ENCODE data around the gene MAD1L1.

The MAD1L1 gene

DNA sequence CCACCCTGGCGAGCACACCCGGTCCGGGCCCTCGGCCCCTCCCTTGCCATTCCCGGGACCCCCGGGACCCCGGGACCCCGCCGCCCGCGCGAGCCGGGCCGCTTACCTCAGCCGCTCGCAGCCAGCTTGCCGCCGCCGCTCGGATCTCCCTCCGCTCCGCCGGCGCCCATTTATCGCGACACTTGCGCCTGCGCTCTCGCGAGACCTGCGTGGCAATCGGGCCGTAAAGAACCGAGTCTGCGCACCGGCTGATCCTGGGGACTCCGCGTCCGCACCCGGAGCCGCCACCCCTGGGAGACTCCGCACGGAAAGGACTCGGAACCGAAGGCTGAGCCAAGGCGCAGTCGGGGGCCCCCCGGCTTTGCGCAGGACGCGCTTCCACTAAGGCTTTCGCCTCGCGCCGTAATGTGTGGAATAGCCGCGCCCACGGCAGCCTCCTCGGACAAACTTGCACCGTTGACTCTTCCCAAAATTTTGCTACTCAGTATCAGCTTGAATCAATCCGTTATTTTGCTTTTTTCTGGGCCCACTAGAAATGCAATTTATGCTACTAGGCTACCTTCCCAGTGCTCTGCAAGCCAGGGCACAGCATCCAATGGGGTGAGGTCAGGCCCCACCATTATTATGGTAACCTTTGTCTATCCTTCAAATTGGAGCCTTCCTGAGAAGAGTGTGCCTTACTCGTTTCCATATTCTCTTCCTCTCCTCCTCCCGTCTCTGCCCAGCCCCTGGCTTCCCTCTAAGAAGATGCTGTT lies at the start of gene MAD1L1:
Gene MAD1L1, minus strand, starts transcription at position 180 of the 755 bp plus-strand sequence. CDS start 2,812 bp downstream, outside the sequence.
- H3K4me1 ChIP-seq (ENCODE audit: control insufficient read depth, low read length) = peaks cover 49% of the 10 kb centered on the region
- no peaks in the 10 kb centered on the region for H3K27me3 ChIP-seq (ENCODE audit: control insufficient read depth, low read length)
- peaks cover 72% of the 10 kb centered on the region for H3K36me3 ChIP-seq (ENCODE audit: control insufficient read depth, low read length)
- H3F3A ChIP-seq (ENCODE audit: control insufficient read depth, insufficient read depth) = peaks cover 33% of the 10 kb centered on the region
- H3K9me2 ChIP-seq (replicated peaks; ENCODE audit: control insufficient read depth, low read length) = no peaks in the 10 kb centered on the region
- peak within 1 kb of the TSS; percentile 92 for H3K4me3 ChIP-seq (ENCODE audit: low read length)
- H4K20me1 ChIP-seq (ENCODE audit: control insufficient read depth, insufficient read depth, low read depth, low read length) = peaks cover 19% of the 10 kb centered on the region
- peak within 1 kb of the TSS; percentile 75 for H3K4me2 ChIP-seq (ENCODE audit: low read length)
- H3K9me3 ChIP-seq (ENCODE audit: control insufficient read depth, insufficient read depth, low read length) = no peaks in the 10 kb centered on the region
- TF ChIP-seq, protein P1, sequence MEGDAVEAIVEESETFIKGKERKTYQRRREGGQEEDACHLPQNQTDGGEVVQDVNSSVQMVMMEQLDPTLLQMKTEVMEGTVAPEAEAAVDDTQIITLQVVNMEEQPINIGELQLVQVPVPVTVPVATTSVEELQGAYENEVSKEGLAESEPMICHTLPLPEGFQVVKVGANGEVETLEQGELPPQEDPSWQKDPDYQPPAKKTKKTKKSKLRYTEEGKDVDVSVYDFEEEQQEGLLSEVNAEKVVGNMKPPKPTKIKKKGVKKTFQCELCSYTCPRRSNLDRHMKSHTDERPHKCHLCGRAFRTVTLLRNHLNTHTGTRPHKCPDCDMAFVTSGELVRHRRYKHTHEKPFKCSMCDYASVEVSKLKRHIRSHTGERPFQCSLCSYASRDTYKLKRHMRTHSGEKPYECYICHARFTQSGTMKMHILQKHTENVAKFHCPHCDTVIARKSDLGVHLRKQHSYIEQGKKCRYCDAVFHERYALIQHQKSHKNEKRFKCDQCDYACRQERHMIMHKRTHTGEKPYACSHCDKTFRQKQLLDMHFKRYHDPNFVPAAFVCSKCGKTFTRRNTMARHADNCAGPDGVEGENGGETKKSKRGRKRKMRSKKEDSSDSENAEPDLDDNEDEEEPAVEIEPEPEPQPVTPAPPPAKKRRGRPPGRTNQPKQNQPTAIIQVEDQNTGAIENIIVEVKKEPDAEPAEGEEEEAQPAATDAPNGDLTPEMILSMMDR (IDR thresholded peaks at IDR 0.05; ENCODE audit: low read depth, low read length, poor library complexity, severe bottlenecking) = no peak
- no peak for TF ChIP-seq EZH2phosphoT487 (IDR thresholded peaks at IDR 0.05; ENCODE audit: borderline replicate concordance, low read length)
- H3K27ac ChIP-seq (ENCODE audit: low read depth, low read length) = peak within 1 kb of the TSS; percentile 15; the same call in 1 of the 2 replicates
- H3K79me2 ChIP-seq (ENCODE audit: control insufficient read depth, low read length) = peaks cover 87% of the 10 kb centered on the region

- Histone ChIP-seq H3K27ac (ENCODE audit: low read depth, low read length) (no peak overlapping the region), H3K9me3 (ENCODE audit: control insufficient read depth, insufficient read depth, low read length) (no peaks in the 10 kb centered on the region), H3F3A (ENCODE audit: control insufficient read depth, insufficient read depth) (peaks cover 5% of the 10 kb centered on the region), H3K4me1 (ENCODE audit: control insufficient read depth, low read length) (no peaks in the 10 kb centered on the region), H3K79me2 (ENCODE audit: control insufficient read depth, low read length) (peaks cover 34% of the 10 kb centered on the region), H3K27me3 (ENCODE audit: control insufficient read depth, low read length) (no peaks in the 10 kb centered on the region), H4K20me1 (ENCODE audit: control insufficient read depth, insufficient read depth, low read depth, low read length) (peaks cover 25% of the 10 kb centered on the region), H3K9me2 (replicated peaks; ENCODE audit: control insufficient read depth, low read length) (no peaks in the 10 kb centered on the region), H3K4me3 (ENCODE audit: low read length) (no peak overlapping the region), H3K36me3 (ENCODE audit: control insufficient read depth, low read length) (peaks cover 3% of the 10 kb centered on the region; the same call in 1 of the 2 replicates), H3K4me2 (ENCODE audit: low read length) (no peak overlapping the region)
- TF ChIP-seq, protein P1 (IDR thresholded peaks at IDR 0.05; ENCODE audit: low read depth, low read length, poor library complexity, severe bottlenecking) = no peak
- TF ChIP-seq EZH2phosphoT487 (IDR thresholded peaks at IDR 0.05; ENCODE audit: borderline replicate concordance, low read length) = no peak
Measured at GRCh38 chr7:2282185-2282751, 49.5 kb upstream of the MAD1L1 start.

DNA sequence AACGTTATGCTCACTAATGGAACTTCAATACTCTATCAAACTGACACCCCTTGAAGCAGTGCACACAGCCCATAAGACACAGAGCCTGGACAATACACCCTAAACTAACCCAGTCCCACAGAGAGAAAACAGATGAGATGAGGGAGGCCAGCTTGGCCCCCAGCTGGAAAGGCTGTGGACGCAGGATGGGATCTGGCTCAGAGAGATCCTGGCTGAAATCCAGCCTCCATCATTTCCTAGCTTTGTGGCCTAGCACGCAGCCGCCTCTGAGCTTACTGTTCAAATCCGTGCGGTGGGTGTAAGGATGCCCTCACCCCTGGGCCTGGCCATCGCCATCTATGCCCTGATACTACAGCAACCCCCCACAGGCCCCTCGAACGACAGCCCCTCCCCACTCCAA lies 48.8 kb upstream of the MAD1L1 start:
- Histone ChIP-seq H3K79me2 (ENCODE audit: control insufficient read depth, low read length) (peaks cover 34% of the 10 kb centered on the region), H3K4me3 (ENCODE audit: low read length) (no peak overlapping the region), H3K4me1 (ENCODE audit: control insufficient read depth, low read length) (no peaks in the 10 kb centered on the region), H4K20me1 (ENCODE audit: control insufficient read depth, insufficient read depth, low read depth, low read length) (peaks cover 25% of the 10 kb centered on the region), H3K9me3 (ENCODE audit: control insufficient read depth, insufficient read depth, low read length) (no peaks in the 10 kb centered on the region), H3K9me2 (replicated peaks; ENCODE audit: control insufficient read depth, low read length) (no peaks in the 10 kb centered on the region), H3F3A (ENCODE audit: control insufficient read depth, insufficient read depth) (peaks cover 5% of the 10 kb centered on the region), H3K27ac (ENCODE audit: low read depth, low read length) (no peak overlapping the region), H3K36me3 (ENCODE audit: control insufficient read depth, low read length) (peaks cover 7% of the 10 kb centered on the region; the same call in 1 of the 2 replicates), H3K4me2 (ENCODE audit: low read length) (no peak overlapping the region), H3K27me3 (ENCODE audit: control insufficient read depth, low read length) (no peaks in the 10 kb centered on the region)
- TF ChIP-seq, protein P1 (IDR thresholded peaks at IDR 0.05; ENCODE audit: low read depth, low read length, poor library complexity, severe bottlenecking) = no peak
- TF ChIP-seq EZH2phosphoT487 (IDR thresholded peaks at IDR 0.05; ENCODE audit: borderline replicate concordance, low read length) = no peak
